NOMO-1 treated with DMSO at 0.1 percent for 48 hours (cell line): Measurements from ENCODE around the gene PMEPA1.
"Not testable (repeated sequence)": the region's sequence is repeated elsewhere in the genome, so short reads cannot be mapped to it uniquely, and the experiment has no call there.

ENCODE experiments used
- DNase-seq: peaks from one replicate; lab custom pipeline; 2025; ENCODE audit not compliant: unreplicated experiment; lab: John Stamatoyannopoulos, UW

PMEPA1 gene

DNA sequence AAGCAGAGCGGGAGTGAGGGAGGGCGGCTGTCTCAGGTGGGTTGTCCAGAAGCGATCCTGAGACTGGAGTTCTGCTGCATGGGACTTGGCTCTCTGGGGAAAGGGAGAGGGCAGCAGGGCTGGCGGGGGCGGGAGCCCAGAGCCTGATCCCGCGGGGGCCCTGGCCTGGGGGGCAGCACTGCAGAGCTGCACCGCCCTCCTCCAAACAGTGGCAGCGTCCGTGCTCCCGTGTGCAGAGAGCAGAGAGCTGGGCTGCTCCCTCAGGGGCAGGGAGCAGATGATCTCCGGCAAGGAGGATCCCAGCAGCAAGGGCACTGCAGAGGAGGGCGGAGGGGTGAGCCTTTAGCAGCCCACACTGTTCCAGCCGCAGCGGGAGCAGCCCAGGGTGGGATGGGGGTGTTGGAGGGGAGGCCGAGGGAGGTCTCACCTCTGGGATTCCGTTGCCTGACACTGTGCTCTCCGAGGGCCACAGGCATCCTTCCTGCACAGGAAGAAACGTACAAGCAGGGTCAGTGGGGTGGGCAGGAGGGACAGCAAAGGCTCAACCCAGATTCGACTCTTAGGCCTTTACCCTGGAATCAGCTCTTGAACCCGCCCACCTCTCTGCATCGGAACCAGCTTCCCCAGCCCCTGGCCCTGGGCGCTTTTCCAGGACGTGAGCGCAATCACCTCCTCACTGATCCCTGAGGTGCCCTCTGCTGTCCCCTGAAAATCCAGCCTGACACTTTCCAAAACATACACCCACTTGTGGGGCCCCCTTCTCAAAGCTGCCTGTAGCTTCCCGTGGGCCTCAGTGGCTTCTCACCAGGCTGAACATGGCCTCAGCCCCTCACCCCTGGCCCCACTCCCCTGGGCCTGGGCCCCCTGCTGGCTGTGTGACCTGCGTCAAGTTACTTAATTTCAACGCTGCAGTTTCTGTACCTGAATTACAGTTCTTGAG lies 56.9 kb downstream of the PMEPA1 start:
- no peak for DNase-seq

GRCh38 chr20:57651881-57652605 lies 57.8 kb downstream of the PMEPA1 start:
- no peak for DNase-seq

DNA sequence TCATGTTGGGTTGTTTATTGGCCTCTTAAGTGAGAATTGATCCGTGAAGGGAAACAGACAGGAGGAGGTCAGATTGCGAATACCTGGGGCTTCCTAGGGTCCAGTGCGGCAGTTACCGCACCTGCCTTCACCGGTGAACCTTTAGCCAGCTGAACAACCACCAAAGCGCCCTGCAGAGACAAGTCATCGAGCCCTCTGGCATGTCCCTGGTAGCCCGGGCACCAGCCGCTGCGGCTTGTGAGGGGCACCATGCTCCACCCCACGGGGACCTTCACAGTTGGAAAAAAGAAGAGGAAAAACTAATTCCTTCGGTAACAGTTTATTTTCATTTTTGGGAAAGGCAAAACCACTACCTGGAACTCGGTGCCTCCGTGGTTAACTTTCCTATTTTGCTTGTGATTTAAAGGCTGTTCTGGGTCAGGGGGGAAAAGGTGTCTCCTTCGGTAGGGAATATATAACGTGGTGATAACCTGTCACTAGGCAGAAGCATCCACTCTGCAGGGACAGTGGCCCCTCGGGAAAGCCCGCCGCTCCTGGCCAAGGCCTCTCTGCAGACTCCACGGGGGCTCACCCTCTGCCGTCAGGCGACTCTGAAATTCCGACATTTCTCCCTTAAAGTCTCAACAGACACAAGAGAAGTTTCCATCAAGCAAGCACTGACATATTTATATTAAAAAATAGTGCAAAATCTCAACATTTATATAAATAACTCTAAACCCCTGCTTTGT lies 58.9 kb downstream of the PMEPA1 start:
- DNase-seq, result no peak

GRCh38 chr20:57650266-57650665 lies 59.5 kb downstream of the PMEPA1 start:
- no peak for DNase-seq

DNA sequence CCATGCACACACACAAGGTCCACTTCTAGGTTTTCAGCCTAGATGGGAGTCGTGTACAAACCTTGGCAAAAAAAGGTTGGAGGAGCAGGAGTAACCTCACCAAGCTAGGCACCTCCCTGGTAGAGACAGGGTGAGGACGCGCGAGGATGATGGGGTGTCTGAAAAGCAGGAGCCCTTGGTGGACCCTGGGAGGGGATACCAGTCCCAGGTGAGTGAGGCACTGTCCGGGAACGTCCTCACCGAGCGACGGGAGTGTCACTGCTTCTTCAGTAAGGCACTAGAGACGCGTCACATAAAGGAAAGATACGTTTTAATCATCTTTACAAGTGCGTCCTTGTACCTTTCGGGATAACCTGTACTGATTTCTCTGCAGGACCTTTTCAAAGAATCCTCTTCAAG lies 60.2 kb downstream of the PMEPA1 start:
- DNase-seq, result no peak

DNA sequence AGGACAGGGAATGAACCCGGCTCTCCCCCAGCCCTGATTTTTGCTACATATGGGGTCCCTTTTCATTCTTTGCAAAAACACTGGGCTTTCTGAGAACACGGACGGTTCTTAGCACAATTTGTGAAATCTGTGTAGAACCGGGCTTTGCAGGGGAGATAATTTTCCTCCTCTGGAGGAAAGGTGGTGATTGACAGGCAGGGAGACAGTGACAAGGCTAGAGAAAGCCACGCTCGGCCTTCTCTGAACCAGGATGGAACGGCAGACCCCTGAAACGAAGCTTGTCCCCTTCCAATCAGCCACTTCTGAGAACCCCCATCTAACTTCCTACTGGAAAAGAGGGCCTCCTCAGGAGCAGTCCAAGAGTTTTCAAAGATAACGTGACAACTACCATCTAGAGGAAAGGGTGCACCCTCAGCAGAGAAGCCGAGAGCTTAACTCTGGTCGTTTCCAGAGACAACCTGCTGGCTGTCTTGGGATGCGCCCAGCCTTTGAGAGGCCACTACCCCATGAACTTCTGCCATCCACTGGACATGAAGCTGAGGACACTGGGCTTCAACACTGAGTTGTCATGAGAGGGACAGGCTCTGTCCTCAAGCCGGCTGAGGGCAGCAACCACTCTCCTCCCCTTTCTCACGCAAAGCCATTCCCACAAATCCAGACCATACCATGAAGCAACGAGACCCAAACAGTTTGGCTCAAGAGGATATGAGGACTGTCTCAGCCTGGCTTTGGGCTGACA lies 60.8 kb downstream of the PMEPA1 start:
- DNase-seq, result no peak

DNA sequence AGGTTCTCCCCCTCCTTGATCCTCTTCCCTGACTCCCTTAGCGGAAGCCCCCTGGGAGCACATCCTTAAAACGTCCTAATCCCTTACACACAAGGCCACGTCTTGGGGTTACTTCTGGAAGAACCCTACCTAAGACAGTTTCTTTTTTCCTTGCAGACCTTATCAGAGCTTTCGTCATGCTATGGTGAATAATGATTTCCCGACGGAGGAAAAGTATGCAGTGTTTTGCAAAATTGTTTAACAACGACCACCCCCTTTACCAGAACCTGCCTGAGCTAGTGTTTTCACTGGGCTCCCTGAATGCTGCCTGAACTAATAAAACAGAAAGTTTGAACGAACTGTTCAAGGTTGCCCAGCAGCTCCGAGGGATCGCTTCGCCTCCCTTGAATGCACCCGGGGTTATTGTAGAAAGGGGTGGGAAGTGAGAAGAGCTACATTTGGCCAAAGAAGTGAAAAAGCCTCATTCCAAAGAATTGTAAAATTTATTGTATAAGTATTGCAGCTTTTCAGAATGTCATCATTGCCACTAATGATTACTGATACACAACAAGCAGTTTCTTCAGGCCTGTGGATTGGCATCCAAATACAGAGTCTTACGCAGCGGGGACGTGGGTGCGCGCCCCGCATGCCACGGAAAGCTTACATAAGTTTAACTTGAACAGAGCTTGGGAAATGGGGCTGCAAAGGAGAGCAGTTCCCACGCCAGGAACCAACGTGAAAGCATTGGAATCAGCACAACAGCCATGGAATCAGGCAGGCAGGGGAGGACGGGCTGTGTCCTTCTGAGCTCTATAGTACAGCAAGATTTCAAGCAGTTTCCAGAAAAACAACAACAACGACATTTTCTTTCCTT lies 61.7 kb downstream of the PMEPA1 start:
- no peak for DNase-seq

GRCh38 chr20:57647006-57647932 lies 62.5 kb downstream of the PMEPA1 start:
- no peak for DNase-seq

- no peak for DNase-seq
These were observed 70.9 kb downstream of the PMEPA1 start for GRCh38 chr20:57638895-57639236.

- no peak for DNase-seq
These were observed 71.5 kb downstream of the PMEPA1 start for GRCh38 chr20:57638173-57638894.

DNA sequence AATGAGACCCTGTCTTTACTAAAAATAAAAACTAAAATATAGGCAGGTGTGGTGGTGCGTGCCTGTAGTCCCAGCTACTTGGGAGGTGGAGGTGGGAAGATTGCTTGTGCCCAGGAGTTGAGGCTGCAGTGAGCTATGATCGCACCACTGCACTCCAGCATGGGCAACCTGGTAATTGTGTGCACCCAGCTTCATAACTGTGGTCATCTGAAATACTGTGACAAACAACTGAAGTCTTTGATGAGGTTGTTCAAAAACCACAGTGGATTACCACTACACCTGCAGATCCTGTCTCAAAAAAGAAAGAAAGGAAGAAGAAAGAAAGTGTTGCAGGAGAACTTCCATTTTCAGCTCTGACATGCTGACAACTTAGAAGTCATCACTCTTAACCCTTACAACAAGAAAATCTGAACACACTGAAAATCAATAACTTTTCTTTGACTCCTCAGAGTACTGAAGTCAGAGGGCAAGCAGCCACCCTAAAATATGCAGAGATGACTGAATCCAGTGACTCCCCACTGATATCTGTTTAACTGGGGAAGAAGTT lies 75.8 kb downstream of the PMEPA1 start:
- DNase-seq, result no peak

DNA sequence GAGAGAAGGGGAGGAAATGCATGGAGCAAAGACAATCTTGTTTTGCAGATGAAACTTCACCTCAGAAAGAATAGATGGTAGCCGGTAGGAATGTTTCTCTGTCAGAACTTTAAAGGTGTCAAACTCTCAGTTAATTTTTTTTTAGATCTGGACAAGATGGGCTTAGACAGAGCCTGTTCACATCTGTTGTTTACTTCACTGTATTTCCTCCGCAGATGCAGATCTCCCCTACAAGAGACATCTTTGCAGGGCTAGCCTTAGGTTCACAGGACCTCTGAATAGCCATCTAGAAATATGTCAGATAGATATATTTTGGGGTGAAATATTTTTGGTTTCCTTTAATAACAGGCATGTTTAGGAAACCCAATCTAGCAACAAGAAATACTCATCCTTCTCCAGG lies 77.5 kb downstream of the PMEPA1 start:
- no peak for DNase-seq

DNA sequence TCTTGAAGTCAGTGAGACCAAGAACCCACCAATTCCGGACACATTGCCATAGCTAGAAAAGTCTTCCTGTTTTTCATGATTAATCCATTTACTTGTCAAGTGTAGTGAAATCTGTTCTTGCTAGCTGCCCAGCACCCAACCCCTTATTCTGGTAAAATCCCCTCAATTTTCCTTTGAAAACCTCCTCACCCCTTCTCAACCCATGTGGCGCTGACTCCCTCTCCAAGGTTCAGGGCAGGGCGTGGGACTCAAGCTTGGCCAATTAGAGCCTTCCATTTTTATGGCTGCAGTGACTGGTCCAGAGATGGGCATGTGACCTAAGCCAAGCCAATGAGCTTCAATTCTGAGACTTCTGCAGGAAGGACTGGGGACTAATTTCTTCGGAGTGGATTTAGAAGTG lies 79.8 kb downstream of the PMEPA1 start:
- DNase-seq, result no peak

- DNase-seq, result not testable (repeated sequence)
These were observed 80.3 kb downstream of the PMEPA1 start for GRCh38 chr20:57629491-57629901.

GRCh38 chr20:57628962-57629308 lies 80.9 kb downstream of the PMEPA1 start:
- DNase-seq, result not testable (repeated sequence)

GRCh38 chr20:57628047-57628961 lies 81.5 kb downstream of the PMEPA1 start:
- peak; percentile 81 for DNase-seq

- DNase-seq, result no peak
These were observed 82.5 kb downstream of the PMEPA1 start for GRCh38 chr20:57627339-57627738.
